ENCODE results near the gene MLX. TPM values are rescaled to one million over a fixed set of nuclear protein-coding genes. Genes with fewer than 3 reads are reported as not detected.

The MLX gene
- total RNA-seq, 1 donor from 2014 or later: 69.6 TPM

DNA sequence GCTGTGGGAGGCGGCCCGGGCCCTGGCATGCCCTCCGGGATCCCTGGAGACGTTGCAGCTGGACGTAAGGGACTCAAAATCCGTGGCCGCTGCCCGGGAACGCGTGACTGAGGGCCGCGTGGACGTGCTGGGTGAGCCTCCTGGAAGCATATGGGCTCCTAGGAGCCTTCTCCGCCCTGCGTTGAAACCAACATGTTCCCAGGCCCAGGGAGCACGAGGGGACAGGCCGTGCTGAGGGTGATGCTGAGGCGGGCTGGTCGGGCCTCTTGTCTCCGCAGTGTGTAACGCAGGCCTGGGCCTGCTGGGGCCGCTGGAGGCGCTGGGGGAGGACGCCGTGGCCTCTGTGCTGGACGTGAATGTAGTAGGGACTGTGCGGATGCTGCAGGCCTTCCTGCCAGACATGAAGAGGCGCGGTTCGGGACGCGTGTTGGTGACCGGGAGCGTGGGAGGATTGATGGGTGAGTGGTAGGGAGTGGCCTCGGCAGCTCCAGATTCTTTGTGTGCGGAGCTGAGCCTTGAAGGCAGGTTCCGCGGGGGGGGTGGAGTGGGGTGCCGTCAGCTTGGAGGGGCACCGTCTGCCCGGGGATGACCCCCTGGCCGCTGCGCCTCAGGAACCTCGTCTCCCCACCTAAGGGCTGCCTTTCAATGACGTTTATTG, 13.6 kb upstream of the MLX start:
- intact Hi-C loops (cut with micrococcal nuclease): no loop called here

DNA sequence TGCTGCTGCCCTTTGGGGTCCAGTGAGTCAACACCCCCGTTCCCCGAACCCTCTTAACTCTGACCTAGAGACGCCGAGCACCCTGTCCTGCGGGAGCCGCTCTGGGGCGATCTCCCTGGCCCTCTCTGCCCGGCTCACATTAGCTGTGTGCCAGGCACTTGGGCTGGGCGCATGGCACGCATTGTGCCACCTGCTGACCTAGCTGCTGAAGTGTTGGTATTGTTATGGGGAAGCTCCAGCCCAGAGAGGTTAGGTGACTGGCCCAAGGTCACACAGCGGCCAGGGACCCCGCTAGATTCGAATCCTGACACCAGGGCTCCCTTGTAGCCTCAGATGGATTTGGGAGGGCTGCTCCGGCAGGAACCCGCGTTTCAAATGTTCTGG, 13.0 kb upstream of the MLX start:
- intact Hi-C loops (cut with micrococcal nuclease): loop anchor here (2.0 kb wide), 1 partner anchor 55 kb away; the partner anchor contains the start of genes RETREG3 and TUBG1

DNA sequence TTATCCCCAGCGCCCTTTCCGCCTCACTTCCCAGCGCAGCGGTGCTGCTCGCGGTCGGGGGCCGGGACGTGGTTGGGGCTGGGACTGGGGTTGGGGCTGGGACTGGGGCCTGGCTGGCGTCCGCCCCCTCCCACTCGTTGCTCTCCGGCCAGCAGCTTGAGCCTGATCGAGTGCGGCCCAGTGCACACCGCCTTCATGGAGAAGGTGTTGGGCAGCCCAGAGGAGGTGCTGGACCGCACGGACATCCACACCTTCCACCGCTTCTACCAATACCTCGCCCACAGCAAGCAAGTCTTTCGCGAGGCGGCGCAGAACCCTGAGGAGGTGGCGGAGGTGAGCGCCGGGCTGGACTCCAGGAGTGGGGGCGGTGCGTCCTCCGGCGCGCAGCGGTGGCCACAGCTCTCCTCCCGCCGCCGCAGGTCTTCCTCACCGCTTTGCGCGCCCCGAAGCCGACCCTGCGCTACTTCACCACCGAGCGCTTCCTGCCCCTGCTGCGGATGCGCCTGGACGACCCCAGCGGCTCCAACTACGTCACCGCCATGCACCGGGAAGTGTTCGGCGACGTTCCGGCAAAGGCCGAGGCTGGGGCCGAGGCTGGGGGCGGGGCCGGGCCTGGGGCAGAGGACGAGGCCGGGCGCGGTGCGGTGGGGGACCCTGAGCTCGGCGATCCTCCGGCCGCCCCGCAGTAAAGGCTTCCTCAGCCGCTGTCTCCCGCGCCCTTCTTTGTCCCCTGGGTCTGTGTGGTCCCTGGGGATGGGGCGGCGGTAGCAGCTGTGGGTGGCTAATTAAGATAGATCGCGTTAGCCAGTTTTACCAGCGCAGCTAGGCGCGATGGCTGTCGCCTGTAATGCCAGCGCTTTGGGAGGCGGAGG, 12.4 kb upstream of the MLX start:
- intact Hi-C loops (cut with micrococcal nuclease): loop anchor here (2.0 kb wide), 1 partner anchor 54 kb away; the partner anchor contains the start of genes RETREG3 and TUBG1

DNA sequence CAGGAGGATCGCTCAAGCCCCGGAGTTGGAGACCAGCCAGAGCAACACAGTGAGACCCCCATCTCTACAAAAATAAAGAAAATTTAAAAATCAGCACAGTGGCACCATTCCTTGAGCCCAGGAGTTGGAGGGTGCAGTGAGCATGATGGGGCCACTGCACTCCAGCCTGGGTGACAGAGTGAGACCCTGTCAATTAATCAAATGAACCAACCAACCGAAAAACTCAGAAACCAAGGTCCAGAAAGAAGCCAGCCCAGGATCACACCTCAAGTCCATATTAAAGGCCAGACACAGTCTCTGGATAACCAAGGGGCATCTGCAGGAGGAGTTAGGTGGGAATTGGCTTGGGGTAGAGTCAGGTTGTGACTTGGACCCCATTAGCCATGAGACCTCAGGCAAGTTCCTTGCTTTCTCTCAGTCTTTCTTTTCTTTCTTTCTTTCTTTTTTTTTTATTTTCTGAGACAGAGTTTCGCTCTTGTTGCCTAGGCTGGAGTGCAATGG, 11.7 kb upstream of the MLX start:
- intact Hi-C loops (cut with micrococcal nuclease): loop anchor here (2.0 kb wide), 1 partner anchor 54 kb away; the partner anchor contains the start of genes RETREG3 and TUBG1

DNA sequence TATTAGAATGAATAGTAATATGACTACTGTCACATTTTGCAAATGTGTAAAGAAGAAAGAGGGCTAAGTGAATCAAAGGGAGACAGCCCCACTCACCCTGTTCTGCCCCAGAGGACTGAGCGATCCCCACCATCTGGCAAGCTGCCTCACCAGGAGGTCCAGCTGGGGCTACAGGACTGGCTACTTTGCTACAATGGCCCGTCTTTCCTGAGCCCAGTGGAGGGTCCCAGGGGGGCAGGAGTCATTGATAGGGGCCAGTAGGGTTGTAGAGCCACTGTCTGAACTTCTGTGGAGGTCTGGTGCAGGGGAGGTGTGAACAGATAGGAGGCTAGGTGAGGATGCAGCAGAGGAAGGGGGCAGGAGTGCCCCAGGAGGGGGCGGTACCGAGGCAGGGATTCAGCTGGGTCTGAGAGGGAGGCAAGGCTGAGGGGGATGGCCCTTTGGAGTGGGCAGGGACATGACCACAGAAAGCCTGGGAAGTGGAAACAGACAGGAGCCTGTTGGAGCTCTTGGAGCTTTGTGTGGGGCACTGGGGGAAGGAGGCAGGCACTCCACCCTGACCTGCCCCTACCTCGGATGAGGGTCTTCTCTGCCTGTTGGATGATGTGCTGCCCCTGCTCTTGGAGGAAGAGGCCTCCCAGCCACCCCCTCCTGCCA, 10.8 kb upstream of the MLX start:
- intact Hi-C loops (cut with micrococcal nuclease): loop anchor here (2.0 kb wide), 1 partner anchor 53 kb away; the partner anchor contains the start of genes RETREG3 and TUBG1

DNA sequence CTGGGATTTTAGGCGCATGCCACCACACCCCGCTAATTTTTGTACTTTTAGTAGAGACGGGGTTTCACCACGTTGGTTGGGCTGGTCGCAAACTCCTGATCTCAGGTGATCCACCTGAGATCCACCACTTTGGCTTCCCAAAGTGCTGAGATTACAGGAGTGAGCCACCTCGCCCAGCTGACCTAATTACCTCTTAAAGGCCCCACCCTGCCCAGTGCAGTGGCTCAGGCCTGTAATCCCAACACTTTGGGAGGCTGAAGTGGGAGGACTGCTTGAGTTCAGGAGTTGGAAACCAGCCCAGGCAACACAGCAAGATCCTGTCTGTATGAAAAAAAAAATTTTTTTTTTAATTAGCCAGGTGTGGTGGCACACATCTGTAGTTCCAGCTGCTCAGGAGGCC, 7.8 kb upstream of the MLX start:
- intact Hi-C loops (cut with micrococcal nuclease): no loop called here

DNA sequence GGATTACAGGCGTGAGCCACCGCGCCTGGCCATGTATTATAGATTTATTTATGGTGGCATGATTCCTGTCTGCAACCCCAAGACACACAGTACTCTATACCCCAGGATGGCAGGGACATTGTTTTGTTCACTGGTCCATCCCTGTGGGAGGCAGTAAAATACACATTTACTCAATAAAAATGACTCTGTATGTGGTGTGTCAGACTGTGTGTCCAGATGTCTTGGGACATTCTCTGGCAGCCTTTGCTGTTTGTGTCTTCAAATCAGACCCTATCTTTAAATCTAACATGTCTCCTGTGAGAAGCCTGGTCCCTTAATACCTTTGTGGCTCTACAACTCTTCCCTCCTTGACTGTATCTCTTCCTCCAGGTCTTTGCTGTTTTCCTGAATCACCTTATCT, 6.7 kb upstream of the MLX start:
- intact Hi-C loops (cut with micrococcal nuclease): no loop called here

DNA sequence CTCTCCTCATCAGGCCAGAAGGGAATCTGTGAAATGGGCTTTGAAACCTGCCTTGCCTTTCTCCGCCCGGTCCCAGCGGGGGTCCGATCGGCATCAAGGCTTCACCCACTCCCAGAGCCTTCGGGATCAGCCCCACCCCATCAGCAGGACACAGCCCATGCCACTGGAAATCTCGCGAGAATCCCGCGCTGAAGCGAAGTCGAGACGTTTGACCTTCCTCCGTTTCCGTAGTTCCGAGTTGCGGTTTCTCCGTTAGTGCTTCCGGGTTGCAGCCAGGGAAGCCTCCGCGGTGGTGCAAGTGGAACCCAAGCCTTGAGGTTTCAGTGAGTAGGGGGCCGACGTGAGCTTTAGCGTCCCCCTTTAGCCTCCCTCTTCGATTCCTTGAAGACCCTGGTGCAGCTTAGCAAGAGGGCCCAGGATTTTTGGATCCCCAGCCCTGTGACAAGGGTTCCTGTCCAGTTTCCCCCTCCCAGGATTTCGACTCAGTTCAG, 5.0 kb upstream of the MLX start, which contains the start of gene COASY:
TSS of gene COASY (plus strand) at position 252 of the 491 bp plus-strand sequence. CDS start 475 bp downstream, outside the sequence.
- intact Hi-C loops (cut with micrococcal nuclease): loop anchor here (2.0 kb wide), 1 partner anchor 15 kb away; the partner anchor contains the start of gene PSMC3IP

DNA sequence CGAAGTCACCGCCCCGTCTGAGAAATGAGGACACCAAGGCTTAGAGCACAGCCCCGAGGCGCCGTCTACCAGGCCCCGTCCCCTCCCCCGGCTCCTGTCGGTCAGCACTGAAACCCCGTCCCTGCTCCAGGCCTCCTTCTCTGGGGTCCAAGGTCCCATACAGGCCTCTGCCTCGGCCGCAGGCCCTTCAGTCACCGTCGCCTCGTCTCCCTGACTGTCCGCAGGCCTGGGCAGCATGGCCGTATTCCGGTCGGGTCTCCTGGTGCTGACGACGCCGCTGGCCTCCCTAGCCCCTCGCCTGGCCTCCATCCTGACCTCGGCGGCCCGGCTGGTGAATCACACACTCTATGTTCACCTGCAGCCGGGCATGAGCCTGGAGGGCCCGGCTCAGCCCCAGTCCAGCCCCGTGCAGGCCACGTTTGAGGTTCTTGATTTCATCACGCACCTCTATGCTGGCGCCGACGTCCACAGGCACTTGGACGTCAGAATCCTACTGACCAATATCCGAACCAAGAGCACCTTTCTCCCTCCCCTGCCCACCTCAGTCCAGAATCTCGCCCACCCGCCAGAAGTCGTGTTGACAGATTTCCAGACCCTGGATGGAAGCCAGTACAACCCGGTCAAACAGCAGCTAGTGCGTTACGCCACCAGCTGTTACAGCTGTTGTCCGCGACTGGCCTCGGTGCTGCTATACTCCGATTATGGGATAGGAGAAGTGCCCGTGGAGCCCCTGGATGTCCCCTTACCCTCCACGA, 4.3 kb upstream of the MLX start:
- intact Hi-C loops (cut with micrococcal nuclease): loop anchor here (2.0 kb wide), 1 partner anchor 14 kb away; the partner anchor contains the start of gene PSMC3IP

DNA sequence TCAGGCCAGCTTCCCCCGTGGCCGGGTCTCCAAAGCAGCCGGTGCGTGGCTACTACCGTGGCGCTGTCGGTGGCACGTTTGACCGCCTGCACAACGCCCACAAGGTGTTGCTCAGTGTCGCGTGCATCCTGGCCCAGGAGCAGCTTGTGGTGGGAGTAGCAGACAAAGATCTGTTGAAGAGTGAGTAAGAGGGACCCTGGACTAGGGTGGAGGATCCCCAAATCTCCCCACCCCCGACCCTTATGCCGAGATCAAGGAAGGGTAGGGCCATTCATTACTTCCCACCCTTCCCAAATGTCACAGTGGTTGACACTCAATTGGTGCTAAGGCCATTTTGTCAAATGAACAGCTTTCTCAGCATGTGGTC, 3.8 kb upstream of the MLX start:
- intact Hi-C loops (cut with micrococcal nuclease): loop anchor here (2.0 kb wide), 1 partner anchor 14 kb away; the partner anchor contains the start of gene PSMC3IP

DNA sequence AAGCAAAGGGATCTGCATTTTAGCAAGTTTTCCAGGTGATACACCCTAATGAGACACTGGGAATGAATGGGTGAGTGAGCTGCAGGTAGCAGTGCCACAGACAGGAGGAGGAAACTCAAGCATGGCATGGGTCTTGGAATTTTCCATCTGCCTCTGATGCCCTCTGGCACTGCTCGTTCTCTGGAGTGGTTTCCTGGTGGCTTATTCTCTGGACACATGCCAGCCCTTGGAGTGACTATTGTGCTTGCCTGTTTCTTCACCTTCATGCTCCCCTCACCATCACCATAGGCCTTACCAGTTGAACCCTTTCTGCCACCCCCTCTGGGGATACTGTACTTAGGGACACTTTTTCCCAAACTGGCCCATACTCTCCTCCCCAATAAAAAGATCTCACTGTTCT, 3.4 kb upstream of the MLX start:
- intact Hi-C loops (cut with micrococcal nuclease): loop anchor here (2.0 kb wide), 1 partner anchor 13 kb away; the partner anchor contains the start of gene PSMC3IP

DNA sequence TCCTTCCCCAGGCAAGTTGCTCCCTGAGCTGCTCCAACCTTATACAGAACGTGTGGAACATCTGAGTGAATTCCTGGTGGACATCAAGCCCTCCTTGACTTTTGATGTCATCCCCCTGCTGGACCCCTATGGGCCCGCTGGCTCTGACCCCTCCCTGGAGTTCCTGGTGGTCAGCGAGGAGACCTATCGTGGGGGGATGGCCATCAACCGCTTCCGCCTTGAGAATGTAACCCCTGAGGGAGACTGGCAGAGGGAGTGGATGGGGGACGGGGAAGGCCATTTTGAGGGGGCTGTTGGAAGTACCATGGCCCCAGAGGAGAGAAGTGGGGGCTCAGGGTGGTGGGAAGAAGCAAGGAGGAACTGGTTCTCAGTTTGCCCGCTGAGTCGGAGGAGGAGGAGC, 3.0 kb upstream of the MLX start:
- intact Hi-C loops (cut with micrococcal nuclease): loop anchor here (2.0 kb wide), 1 partner anchor 13 kb away; the partner anchor contains the start of gene PSMC3IP

DNA sequence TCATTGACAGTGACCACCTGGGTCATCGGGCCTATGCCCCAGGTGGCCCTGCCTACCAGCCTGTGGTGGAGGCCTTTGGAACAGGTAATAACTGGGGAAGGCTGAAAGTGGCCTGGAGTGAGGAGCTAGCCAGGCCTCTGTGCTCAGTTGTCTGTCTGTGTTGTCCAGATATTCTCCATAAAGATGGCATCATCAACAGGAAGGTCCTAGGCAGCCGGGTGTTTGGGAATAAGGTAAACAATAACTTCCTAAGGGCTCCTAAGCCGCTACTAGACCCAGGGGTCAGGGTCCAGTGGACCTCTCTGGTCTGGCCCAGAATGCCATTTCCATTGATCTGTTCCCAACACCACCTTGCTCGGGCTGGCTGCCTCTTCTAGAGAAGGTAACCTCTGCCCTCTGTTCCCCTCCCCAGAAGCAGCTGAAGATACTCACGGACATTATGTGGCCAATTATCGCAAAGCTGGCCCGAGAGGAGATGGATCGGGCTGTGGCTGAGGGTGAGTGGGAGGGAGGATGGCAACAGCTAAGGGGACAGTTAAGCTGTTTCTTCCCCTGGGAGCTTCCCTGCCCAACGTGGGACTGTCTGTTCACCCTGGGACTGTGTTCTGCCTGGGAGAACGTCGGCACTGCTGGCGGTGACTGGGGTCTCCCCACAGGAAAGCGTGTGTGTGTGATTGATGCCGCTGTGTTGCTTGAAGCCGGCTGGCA, 1.9 kb upstream of the MLX start:
- intact Hi-C loops (cut with micrococcal nuclease): no loop called here

DNA sequence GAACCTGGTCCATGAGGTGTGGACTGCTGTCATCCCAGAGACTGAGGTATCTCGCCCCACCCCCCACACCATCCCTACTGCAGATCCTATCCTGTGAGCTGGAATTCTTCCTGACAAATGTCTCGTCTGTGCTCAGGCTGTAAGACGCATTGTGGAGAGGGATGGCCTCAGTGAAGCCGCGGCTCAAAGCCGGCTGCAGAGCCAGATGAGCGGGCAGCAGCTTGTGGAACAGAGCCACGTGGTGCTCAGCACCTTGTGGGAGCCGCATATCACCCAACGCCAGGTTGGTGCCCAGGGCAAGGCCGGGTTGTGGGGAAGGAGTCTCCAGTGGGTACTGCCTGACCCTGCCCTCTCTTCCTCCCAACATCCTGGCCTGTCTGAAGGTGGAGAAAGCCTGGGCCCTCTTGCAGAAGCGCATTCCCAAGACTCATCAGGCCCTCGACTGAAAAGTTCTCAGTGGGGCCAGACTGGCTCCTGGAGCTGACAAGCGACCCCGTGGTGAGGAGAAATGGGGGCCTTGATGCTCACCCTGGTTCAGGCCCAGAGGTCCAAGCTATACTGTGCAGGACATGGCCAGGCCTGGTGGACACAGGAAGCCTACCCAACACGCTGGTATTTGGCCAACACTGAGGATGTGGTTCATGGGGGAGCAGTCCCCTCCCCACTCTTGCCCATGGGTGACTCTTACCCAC, 1.2 kb upstream of the MLX start:
- intact Hi-C loops (cut with micrococcal nuclease): no loop called here

DNA sequence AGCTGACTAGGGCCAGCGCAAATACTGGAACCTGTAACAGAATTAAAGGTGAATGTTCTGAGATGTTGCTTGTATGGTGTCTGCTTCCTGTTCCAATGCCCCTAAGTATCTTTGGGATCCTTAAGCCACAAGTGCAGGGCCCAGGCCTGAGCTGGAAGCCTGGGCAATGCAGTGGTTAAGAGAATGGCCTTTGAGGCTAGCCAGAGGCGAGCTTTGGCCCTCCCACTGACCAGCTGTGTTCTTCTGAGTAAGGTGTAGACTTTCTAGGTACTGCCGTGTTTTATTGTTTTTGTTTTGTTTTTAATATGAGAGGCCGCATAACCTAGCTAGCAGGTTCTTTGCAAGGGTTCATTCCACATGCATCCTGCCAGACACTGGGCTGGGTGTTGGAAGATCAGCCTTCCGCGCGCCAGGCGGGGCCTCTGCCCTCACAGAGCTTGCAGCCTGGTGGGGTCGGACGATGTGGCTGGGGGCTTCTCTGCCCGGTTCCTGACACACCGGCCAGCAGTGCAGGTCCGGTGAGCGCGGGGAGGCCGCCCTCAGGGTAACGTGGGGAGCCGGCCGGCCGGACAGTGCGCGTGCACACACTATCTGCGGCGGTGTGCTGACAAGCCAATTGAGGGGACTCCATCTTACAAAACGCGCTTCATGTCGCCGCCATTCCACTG, 551 bp upstream of the MLX start:
- intact Hi-C loops (cut with micrococcal nuclease): no loop called here

DNA sequence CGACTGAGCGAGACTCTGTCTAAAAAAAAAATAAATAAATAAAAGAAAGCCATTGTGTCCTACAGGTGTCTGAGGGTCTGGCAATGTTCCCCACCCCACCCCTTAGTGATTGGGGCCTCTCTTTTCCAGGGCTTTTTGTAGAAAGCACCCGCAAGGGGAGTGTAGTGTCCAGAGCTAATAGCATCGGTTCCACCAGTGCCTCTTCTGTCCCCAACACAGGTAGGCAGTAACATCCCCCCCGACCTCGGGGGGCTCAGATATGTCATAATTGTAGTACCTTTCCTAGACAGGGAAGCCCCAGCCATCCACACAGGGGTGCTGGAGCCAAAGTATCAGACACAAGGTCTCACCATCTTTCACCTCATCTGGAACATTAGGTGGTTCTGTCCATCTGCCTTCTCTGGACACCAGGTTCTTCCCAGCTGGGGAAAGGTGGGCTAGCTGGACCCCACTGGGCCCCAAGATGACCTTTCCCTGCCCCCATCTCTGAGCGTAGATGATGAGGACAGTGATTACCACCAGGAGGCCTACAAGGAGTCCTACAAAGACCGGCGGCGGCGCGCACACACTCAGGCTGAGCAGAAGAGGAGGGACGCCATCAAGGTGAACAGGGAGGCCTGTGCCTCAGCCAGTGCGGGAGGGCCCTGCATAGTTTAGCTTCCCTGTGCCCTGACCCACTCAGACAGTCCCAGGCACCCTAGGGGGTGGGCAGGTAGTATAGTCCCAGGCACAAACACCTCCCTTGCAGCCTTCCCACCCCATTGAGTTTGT, 1.6 kb downstream of the MLX start:
- intact Hi-C loops (cut with micrococcal nuclease): no loop called here

DNA sequence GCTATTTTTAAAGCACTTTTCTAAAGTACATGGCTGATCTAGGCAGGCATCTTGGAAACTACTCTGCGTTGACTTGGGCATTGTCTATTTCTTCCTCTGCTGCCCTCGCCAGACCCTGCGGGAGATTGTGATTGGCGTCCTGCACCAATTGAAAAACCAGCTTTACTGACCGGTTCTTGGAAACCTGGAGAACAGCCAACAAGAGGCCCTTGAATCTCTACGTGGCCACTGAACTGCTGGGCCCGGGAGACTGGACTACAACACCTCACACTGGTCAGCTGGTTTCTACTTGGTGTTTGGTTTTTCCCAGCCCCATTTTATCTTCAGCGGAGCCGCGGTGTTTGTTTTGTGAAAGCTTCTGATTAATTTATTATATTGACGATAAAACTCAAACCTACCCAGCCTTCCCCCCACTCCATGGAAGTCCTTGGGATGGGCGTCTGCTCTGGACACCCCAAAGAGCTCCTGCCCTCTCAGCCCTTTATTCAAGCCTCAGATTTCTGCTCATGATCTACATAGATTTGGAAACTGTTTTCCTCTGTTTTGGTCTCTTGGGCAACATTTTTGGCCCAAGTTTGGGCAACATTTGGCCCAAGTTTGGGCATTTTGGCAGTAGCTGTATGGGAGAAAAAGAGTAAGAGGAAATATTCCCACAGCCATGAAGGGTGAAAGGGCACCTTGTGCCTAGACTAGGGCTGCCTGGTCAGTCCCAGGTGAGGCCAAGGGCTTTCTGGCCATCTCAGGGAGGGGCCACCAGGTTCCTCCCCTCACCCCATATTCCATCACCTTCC, 4.7 kb downstream of the MLX start:
- intact Hi-C loops (cut with micrococcal nuclease): no loop called here
